IPS-11a (cell line): ENCODE data around the gene ANKRD50.

Source experiments
- H3K4me3 ChIP-seq: one replicate; pipeline ENCODE4 v1.5.1; 2013; ENCODE audit warnings: low read depth, low read length, control low read depth

The ANKRD50 gene

DNA sequence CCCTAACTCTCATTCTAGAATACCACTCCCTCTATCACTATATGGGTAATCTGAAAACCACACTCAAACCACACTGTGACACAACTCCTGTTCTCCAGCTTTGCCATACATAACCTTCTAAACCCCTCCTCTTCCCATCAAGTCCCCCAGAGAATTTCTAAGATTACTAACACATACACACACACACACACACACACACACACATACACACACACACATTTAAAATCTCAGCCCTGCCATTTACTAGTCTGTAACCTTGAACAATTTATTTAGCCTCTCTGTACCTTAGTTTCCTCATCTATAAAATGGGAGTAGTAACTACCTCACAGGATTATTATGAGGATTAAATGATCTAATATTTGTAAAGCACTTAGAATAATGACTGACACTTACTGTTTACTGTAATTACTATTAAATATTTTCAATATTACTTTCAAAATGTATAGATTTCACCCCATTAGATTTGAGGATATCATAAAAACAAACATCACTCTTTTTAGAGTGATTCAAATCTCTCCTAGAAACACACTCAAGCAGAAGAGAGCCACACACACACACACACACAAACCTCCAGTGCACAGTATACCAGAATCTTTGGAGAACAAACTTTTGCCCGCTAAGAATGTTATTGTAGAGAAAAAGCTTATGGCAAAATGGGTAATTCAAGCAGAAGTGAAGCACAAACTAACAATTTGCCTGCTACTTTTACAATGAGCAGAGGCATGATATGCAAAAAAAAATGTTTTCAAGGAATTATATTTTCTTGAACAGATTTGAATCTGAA, 3.8 kb downstream of the ANKRD50 start:
- H3K4me3 ChIP-seq, result peak overlapping the region; percentile 17

DNA sequence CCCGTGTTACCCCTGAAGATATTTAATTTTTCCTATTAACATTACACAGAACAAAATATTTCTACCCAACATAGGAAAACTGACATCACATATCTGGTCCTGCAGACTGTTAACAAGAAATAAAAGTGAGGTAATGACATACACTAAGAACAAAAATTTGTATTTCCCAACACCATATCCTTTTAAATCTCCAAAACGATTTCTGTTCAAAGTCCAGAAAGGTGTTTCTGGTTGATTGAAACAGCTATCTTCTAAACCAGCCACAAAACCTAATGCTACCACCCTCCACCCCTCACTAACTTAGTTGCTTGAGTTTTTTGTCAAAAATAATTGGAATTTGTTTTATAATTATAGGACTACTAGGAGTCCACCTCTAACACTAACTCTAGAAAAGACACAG, 7.1 kb downstream of the ANKRD50 start:
- no peak overlapping the region for H3K4me3 ChIP-seq

DNA sequence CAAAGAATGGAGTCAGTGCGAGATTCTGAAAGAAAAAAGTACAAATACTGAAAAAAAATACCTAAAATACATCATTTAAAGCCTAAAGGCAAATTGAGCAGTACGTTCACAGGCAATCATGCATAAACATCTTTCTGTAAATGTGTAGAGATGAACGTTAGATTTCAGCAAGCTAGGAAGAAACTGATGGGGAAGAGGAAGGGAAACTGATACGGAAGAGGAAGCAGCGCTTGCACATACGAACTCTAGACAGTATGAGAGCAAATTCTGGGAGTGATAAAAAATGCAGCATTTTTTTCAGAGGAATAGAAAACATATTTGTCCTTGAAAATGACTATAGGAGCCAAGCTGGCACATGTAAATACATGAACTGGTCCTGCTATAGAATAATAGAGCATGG, 9.4 kb downstream of the ANKRD50 start:
- H3K4me3 ChIP-seq, result no peak overlapping the region

GRCh38 chr4:124697441-124697840, 15.1 kb downstream of the ANKRD50 start:
- H3K4me3 ChIP-seq, result no peak overlapping the region

DNA sequence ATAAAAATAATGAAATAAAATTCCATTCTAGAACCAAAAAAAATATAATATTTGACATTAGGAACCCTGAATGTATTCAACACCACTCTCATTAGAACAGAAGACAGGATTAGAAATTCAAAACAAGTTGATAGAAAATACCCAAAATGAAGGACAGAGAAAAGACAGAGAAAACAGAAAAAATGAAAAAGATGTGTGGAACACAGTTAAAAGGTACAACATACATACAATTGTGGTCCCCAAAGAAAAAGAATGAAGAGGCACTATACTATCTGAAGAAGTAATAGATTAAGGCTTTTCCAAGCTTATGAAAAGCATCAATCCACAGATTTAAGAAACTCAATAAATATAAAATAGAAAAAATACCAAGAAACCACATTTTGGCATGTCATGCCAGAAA, 16.4 kb downstream of the ANKRD50 start:
- no peak overlapping the region for H3K4me3 ChIP-seq

DNA sequence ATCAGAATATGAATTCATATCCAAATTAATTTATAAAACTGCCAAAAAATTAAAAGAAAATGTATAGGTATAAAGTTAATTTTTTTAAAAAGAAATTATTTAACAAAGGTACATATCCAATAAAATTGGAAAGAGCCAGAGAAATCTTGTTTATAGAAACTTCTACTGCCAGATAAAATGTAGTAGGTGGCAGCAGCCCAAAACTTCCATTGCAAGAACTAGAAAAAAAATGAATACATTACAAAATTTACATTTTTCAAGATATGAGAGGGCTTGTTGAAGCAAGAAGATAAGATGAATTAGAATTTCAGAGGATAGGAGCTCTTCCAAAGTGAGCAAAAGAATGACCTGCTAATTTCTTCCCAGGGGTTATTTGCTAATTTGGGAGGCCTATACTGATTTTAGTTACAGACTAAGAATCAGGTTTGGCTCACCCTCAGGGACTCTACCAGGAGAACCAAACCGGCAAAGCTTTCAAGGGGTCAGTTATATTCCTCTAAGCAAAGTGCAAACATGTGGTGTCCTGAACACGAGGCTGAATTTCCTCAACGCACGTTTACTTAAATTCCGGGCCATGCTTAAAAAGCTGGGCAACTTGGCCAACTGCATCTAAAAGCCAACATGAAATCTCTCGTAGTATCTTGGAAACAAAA, 17.5 kb downstream of the ANKRD50 start:
- no peak overlapping the region for H3K4me3 ChIP-seq

GRCh38 chr4:124694306-124694705, 18.2 kb downstream of the ANKRD50 start:
- H3K4me3 ChIP-seq, result no peak overlapping the region

GRCh38 chr4:124691801-124692200, 20.7 kb downstream of the ANKRD50 start:
- H3K4me3 ChIP-seq, result no peak overlapping the region

GRCh38 chr4:124686279-124686678, 26.3 kb downstream of the ANKRD50 start:
- H3K4me3 ChIP-seq, result no peak overlapping the region

DNA sequence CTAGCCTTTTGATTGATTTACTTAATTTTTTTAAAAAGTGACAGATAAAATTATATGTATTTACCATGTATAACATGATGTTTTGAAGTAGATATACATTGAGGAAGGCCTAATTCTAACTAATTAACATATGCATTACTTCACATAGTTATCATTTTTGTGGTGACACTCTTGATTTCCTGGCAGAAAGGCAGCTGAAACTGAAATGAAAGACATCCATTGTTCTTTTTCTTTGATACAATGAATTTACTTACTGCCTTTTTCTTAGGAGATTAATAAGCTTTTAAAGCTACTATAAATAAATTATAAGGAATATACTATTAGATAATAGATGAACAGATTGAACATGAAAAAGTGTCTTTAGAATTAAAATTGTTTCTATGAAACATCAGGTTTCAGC, 26.7 kb downstream of the ANKRD50 start:
- H3K4me3 ChIP-seq, result no peak overlapping the region

DNA sequence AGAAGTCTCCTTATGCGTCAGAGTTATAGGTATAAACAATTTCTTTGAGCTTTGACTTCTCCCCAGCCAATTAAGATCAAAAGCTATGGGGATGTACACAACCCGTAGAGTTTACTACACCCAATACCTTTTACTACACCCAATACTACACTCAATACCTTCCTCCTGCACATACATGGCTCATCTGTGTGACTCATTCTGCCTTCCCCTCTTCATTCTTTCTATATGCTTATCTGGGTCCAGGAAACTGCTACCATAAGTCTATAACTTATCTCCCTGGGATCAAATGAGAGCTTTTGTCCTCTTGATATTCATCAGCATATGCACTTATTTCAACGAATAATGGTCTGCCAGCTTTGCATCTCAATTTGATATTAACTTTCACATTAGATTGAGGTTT, 28.2 kb downstream of the ANKRD50 start:
- no peak overlapping the region for H3K4me3 ChIP-seq

DNA sequence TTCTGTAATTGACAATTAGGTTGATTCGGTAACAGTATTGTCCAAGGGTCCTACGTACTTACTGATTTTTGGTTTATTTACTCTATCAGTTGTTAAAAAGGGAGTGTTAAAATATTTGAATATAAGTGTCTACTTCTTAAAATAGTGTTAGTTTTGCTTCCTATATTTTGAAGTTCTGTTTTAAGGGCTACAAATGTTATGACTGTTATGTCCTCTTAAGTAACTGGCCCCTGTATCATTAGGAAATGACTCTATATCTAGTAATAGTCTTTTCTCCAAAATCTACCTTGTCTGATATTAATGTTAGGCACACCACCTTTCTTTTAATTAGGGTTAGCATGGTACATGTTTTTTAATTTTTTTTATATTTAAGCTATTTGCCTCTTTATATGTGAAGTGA, 30.1 kb downstream of the ANKRD50 start:
- H3K4me3 ChIP-seq, result no peak overlapping the region

DNA sequence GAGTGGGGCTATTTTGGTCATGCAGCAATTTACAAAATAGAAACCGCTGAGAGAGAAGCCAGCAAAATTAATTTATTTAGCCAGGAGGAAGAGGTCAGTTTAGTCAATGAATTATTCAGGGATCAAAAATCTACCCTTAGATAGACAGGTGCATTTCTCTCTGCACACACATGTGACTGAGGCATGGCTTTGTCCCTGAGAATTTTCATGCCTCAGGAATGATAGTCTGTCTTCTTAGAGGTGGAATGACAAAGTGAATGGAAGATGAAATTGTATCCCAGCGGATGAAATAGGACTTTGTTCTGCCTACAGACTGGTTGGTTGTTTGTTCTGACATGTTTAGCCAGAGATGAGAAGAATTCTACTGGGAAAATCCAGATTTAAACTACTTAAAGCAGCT, 46.0 kb downstream of the ANKRD50 start:
- H3K4me3 ChIP-seq, result no peak overlapping the region

GRCh38 chr4:124658795-124659194, 53.7 kb downstream of the ANKRD50 start:
- H3K4me3 ChIP-seq, result no peak overlapping the region

GRCh38 chr4:124650614-124651013, 61.9 kb downstream of the ANKRD50 start:
- no peak overlapping the region for H3K4me3 ChIP-seq

DNA sequence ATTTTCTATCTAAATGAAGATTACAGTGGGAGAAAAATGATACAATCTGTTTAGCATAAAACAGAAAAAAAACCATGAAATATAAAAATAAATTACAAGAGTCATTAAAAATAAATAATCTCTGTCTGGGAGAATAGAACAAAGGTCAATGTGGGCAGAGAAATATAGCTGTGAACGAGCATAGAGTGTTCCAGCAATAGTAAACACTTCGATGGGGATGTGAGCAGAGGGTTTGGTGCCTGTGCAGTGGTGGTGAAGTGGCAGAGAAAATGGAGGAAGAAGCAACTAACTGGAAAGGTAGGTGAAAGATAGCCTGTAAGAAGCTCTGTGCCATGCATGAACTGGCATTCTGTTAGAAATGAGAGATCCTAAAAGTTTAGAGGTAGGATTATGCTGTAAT, 64.9 kb downstream of the ANKRD50 start:
- H3K4me3 ChIP-seq, result no peak overlapping the region

- H3K4me3 ChIP-seq, result no peak overlapping the region
Measured at GRCh38 chr4:124644621-124645020, 67.9 kb downstream of the ANKRD50 start.

DNA sequence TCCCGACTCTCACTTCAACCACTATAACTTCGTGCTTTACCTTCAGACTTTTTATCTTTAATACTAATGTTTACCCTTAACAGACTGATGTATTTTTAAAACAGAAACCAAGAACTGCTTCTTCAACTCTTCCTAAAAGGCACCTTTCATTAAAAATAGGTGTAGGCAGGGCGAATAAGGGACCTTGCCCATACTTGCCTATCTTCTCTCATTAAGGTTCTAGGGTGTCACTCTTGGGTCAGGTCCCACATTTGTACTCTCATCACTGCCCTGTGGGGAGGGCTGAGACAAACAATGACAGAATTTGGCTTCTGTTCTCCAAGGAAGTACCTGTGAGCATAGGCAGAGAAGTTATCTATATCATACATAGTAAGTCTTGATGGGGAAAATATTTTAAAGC, 69.7 kb downstream of the ANKRD50 start:
- no peak overlapping the region for H3K4me3 ChIP-seq

- H3K4me3 ChIP-seq, result no peak overlapping the region
Measured at GRCh38 chr4:124641715-124642381, 70.7 kb downstream of the ANKRD50 start.

DNA sequence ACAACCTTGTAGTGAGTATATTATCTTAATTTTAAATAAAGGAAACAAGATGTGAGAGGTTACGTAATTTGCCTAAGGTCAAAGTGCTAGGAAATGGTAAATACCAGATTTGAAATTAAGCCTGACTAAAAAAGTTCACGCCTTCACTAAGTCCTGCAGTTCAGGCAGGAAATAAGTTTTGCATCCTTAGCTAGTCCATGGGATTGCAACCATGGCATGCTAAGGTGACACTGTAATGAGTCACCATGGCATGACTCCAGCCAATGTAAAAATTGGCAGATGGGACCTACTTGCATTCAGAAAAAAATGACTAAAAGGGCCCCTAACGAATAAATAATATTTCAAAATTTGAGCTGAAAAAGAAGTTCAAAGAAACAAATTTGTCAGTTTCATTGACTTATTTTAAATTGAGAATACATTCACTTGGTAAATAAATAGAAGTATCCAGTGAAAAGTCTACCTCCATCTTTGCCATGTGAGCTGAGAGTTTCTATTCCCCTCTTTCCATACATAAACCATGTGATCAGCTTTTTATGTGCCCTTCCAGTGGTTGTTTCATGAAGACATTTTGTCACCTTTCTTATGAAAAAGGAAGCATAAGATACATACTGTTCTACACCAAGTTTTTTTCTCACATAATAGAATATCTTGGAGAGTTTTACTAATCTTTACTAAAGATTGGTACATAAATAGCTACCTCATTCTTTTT, 72.4 kb downstream of the ANKRD50 start:
- H3K4me3 ChIP-seq, result no peak overlapping the region

GRCh38 chr4:124637321-124637720, 75.2 kb downstream of the ANKRD50 start:
- H3K4me3 ChIP-seq, result no peak overlapping the region
